Neuronal stem cell (in vitro differentiated cells): ENCODE measurements around the gene LNX1.

Experiments
- DNase-seq: peaks from one replicate; pipeline ENCODE4 v3.0.0-alpha.2; 2013; ENCODE audit warnings: low spot score
- H2AFZ ChIP-seq: one replicate; pipeline ENCODE4 v1.6.1; 2013; ENCODE audit warnings: mild to moderate bottlenecking, low read length, inconsistent platforms
- H2AK5ac ChIP-seq: 2 replicates; pipeline ENCODE4 v1.6.1; 2013; ENCODE audit warnings: low read depth, mild to moderate bottlenecking, inconsistent platforms, low read length, moderate library complexity, mixed read lengths
- H2BK120ac ChIP-seq: 2 replicates; pipeline ENCODE4 v1.6.1; 2013; ENCODE audit warnings: low read depth, mild to moderate bottlenecking, inconsistent platforms, low read length, moderate library complexity, mixed read lengths
- H2BK12ac ChIP-seq: one replicate; pipeline ENCODE4 v1.6.1; 2013; ENCODE audit warnings: low read length, inconsistent platforms
- H2BK15ac ChIP-seq: 2 replicates; pipeline ENCODE4 v1.6.1; 2013; ENCODE audit warnings: mild to moderate bottlenecking, low read length, inconsistent platforms, mixed read lengths
- H2BK5ac ChIP-seq: one replicate; pipeline ENCODE4 v1.6.1; 2013; ENCODE audit warnings: inconsistent platforms, mild to moderate bottlenecking, low read length, moderate library complexity
- H3K14ac ChIP-seq: one replicate; pipeline ENCODE4 v1.6.1; 2013; ENCODE audit warnings: low read length, inconsistent platforms
- H3K18ac ChIP-seq: 2 replicates; pipeline ENCODE4 v1.6.1; 2013; ENCODE audit warnings: low read length, inconsistent platforms
- H3K23ac ChIP-seq: 2 replicates; pipeline ENCODE4 v1.6.1; 2013; ENCODE audit warnings: low read depth, mild to moderate bottlenecking, mixed read lengths, low read length, inconsistent platforms; ENCODE audit not compliant: poor library complexity
- H3K27ac ChIP-seq: replicated peaks from 3 replicates; pipeline ENCODE4 v1.5.1; 2013; ENCODE audit warnings: low read length, inconsistent platforms
- H3K27me3 ChIP-seq, 3 experiments: 2 replicates each; pipeline ENCODE4 v1.6.1; 2013; ENCODE audit warnings: low read length in 3 of 3, mild to moderate bottlenecking in 2 of 3, inconsistent platforms in 1 of 3, low read depth in 1 of 3, mixed read lengths in 1 of 3, moderate library complexity in 1 of 3; ENCODE audit not compliant: control insufficient read depth in 3 of 3, insufficient read depth in 3 of 3
- H3K36me3 ChIP-seq, 2 donors: replicated peaks in 1 of 2; 2 replicates each; pipeline ENCODE4 v1.6.1; 2013; ENCODE audit warnings: low read length in 2 of 2; ENCODE audit not compliant: control insufficient read depth in 2 of 2, insufficient read depth in 2 of 2
- H3K4ac ChIP-seq: 2 replicates; pipeline ENCODE4 v1.6.1; 2013; ENCODE audit warnings: inconsistent platforms, mild to moderate bottlenecking, low read length, moderate library complexity
- H3K4me1 ChIP-seq, 2 donors: 1 replicate in 1 of 2; 2 replicates in 1 of 2; pipeline ENCODE4 v1.6.1; 2013; ENCODE audit warnings: low read length in 2 of 2, low read depth in 1 of 2; ENCODE audit not compliant: control insufficient read depth in 2 of 2, insufficient read depth in 1 of 2
- H3K4me2 ChIP-seq: one replicate; pipeline ENCODE4 v1.6.1; 2013; ENCODE audit warnings: mild to moderate bottlenecking, low read length, inconsistent platforms; ENCODE audit not compliant: insufficient read depth, poor library complexity, severe bottlenecking
- H3K4me3 ChIP-seq, 2 donors: 2 replicates each; pipeline ENCODE4 v1.5.1; 2013; ENCODE audit warnings: low read length in 2 of 2, mild to moderate bottlenecking in 2 of 2, inconsistent platforms in 1 of 2, moderate library complexity in 1 of 2
- H3K79me1 ChIP-seq: one replicate; pipeline ENCODE4 v1.6.1; 2013; ENCODE audit warnings: low read depth, mild to moderate bottlenecking, inconsistent platforms, low read length, moderate library complexity
- H3K9ac ChIP-seq: one replicate; pipeline ENCODE4 v1.6.1; 2013; ENCODE audit warnings: mild to moderate bottlenecking, low read depth, low read length, inconsistent platforms; ENCODE audit not compliant: poor library complexity
- H3K9me3 ChIP-seq, 2 donors: replicated peaks in 1 of 2; 2 replicates each; pipeline versions ENCODE3 to v1.6.1; 2013; ENCODE audit warnings: low read length in 2 of 2, mild to moderate bottlenecking in 2 of 2, inconsistent platforms in 1 of 2, low read depth in 1 of 2, mixed read lengths in 1 of 2, moderate library complexity in 1 of 2; ENCODE audit not compliant: control insufficient read depth in 2 of 2, insufficient read depth in 1 of 2
- H4K8ac ChIP-seq: one replicate; pipeline ENCODE4 v1.6.1; 2013; ENCODE audit warnings: low read depth, mild to moderate bottlenecking, inconsistent platforms, low read length, moderate library complexity
- H4K91ac ChIP-seq: one replicate; pipeline ENCODE4 v1.6.1; 2013; ENCODE audit warnings: low read length, low read depth, mild to moderate bottlenecking, inconsistent platforms; ENCODE audit not compliant: poor library complexity
- WGBS, 2 donors: extraction: QIAGEN DNeasy Blood & Tissue Kit; methylation state at CpG; one replicate each; pipeline ENCODE4 v1.1.7; 2013; ENCODE audit warnings: missing lambda C conversion rate in 2 of 2, mixed read lengths in 1 of 2; ENCODE audit not compliant: insufficient read length in 2 of 2, insufficient replicate concordance in 1 of 2; ENCODE audit errors: extremely low coverage in 2 of 2; 5-methylcytosine and 5-hydroxymethylcytosine counted together

LNX1 gene

DNA sequence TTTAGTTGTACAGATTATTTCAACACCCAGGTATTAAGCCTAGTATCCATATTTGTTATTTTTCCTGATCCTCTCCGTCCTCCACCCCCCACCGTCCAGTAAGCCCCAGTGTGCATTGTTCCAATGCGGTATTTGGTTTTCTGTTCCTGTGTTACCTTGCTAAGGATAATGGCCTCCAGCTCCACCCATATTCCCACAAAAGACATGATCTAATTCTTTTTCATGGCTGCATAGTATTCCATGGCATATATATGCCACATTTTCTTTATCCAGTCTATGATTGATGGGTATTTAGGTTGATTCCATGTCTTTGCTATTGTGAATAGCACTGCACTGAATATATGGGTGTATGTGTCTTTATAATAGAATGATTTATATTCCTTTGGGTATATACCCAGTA lies 22.1 kb upstream of the LNX1 start:
- Histone ChIP-seq H3K23ac (no peak overlapping the region), H3K36me3 (no peaks in the 10 kb centered on the region), H3K14ac (no peak overlapping the region), H3K4ac (no peak overlapping the region), H2AFZ (no peak overlapping the region), H3K9me3 (no peaks in the 10 kb centered on the region), H4K8ac (no peak overlapping the region), H2BK15ac (no peak overlapping the region), H3K27ac (no peak overlapping the region), H3K9ac (no peak overlapping the region), H4K91ac (no peak overlapping the region), H3K4me3 (no peak overlapping the region), H2BK12ac (no peak overlapping the region), H3K79me1 (no peaks in the 10 kb centered on the region), H3K27me3 (no peaks in the 10 kb centered on the region), H3K4me2 (no peak overlapping the region), H2BK120ac (no peak overlapping the region), H2BK5ac (no peak overlapping the region), H2AK5ac (no peak overlapping the region), H3K18ac (no peak overlapping the region), H3K4me1 (no peaks in the 10 kb centered on the region)
- no CpG with 5 or more reads among the region's 3 CpGs for WGBS, 2 donors
- no peak for DNase-seq

DNA sequence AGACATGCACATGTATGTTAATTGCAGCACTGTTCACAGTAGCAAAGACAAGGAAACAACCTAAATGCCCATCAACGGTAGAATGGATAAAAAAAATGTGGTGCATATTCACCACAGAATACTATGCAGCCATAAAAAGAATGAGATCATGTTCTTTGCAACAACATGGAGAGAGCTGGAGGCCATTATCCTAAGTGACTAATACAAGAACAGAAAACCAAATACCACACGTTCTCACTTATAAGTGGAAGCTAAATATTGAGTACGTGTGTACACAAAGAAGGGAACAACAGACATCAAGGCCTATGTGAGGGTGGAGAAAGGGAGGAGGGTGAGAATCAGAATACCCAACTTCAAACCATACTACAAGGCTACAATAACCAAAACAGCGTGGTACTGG lies 17.4 kb upstream of the LNX1 start:
- H2AK5ac ChIP-seq = no peak overlapping the region
- no peak overlapping the region for H3K4me2 ChIP-seq
- H3K4ac ChIP-seq = no peak overlapping the region
- no peak overlapping the region for H2BK12ac ChIP-seq
- no peaks in the 10 kb centered on the region for H3K4me1 ChIP-seq
- H3K27ac ChIP-seq = no peak overlapping the region
- no peak overlapping the region for H2BK15ac ChIP-seq
- no CpG with 5 or more reads among the region's 4 CpGs for WGBS, 2 donors
- no peak overlapping the region for H4K91ac ChIP-seq
- no peak overlapping the region for H3K4me3 ChIP-seq
- H3K9me3 ChIP-seq = no peaks in the 10 kb centered on the region
- no peak overlapping the region for H2BK120ac ChIP-seq
- no peak overlapping the region for H2BK5ac ChIP-seq
- DNase-seq = no peak
- no peak overlapping the region for H2AFZ ChIP-seq
- H3K14ac ChIP-seq = no peak overlapping the region
- no peaks in the 10 kb centered on the region for H3K36me3 ChIP-seq
- H4K8ac ChIP-seq = no peak overlapping the region
- H3K27me3 ChIP-seq = no peaks in the 10 kb centered on the region
- H3K9ac ChIP-seq = no peak overlapping the region
- no peaks in the 10 kb centered on the region for H3K79me1 ChIP-seq
- no peak overlapping the region for H3K23ac ChIP-seq
- H3K18ac ChIP-seq = no peak overlapping the region

DNA sequence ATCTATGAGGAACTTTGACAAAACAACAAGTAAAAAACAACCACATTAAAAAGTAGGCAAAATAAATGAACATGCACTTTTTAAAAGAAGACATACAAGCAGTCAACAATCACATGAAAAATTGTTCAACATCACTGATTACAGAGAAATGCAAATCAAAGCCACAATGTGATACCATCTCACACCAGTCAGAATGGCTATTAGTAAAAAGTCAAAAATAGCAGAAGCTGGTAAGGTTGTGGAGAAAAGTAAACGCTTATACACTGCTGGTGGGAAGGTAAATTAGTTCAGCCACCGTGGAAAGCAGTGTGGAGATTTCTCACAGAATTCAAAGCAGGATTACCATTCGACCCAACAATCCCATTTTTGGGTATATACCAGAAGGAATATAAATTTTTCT lies 17.0 kb upstream of the LNX1 start:
- H3K14ac ChIP-seq = no peak overlapping the region
- no peaks in the 10 kb centered on the region for H3K36me3 ChIP-seq
- no peak overlapping the region for H3K23ac ChIP-seq
- no peak overlapping the region for H3K4me2 ChIP-seq
- no peak overlapping the region for H3K4me3 ChIP-seq
- H3K79me1 ChIP-seq = no peaks in the 10 kb centered on the region
- H3K18ac ChIP-seq = no peak overlapping the region
- H3K9ac ChIP-seq = no peak overlapping the region
- H2AK5ac ChIP-seq = no peak overlapping the region
- no peak overlapping the region for H4K91ac ChIP-seq
- H2BK15ac ChIP-seq = no peak overlapping the region
- H3K4ac ChIP-seq = no peak overlapping the region
- no peaks in the 10 kb centered on the region for H3K4me1 ChIP-seq
- H4K8ac ChIP-seq = no peak overlapping the region
- no peak overlapping the region for H2BK120ac ChIP-seq
- H2AFZ ChIP-seq = no peak overlapping the region
- no peak overlapping the region for H2BK12ac ChIP-seq
- H2BK5ac ChIP-seq = no peak overlapping the region
- no peak overlapping the region for H3K27ac ChIP-seq
- no peaks in the 10 kb centered on the region for H3K27me3 ChIP-seq
- no peak for DNase-seq
- no CpG with 5 or more reads among the region's 3 CpGs for WGBS, 2 donors
- H3K9me3 ChIP-seq = no peaks in the 10 kb centered on the region

DNA sequence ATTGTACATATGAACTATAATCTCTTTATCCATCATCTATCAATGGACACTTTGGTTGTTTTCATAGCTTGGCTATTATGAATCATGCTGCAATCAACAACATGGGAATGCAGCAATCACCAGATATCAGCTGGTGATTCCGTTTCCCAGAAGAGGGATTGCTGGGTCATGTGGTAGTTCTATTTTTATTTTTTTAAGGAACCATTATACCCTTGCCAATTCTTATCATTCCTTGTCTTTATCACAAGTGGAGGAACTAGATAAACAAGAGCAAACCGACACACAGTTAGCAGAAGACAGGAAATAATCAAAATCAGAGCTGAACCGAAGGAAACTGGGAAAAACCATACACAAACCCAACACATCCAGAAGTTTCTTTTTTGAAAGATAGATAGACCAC lies 14.5 kb upstream of the LNX1 start:
- Histone ChIP-seq H3K14ac (no peak overlapping the region), H2BK120ac (no peak overlapping the region), H3K27ac (no peak overlapping the region), H2AFZ (no peak overlapping the region), H3K4me2 (no peak overlapping the region), H4K91ac (no peak overlapping the region), H3K36me3 (no peaks in the 10 kb centered on the region), H3K79me1 (no peaks in the 10 kb centered on the region), H3K4ac (no peak overlapping the region), H3K4me3 (no peak overlapping the region), H3K4me1 (peaks cover 0 to 1% of the 10 kb centered on the region in 2 donors), H4K8ac (no peak overlapping the region), H2BK12ac (no peak overlapping the region), H3K18ac (no peak overlapping the region), H3K27me3 (no peaks in the 10 kb centered on the region), H2BK5ac (no peak overlapping the region), H3K9me3 (no peaks in the 10 kb centered on the region), H3K9ac (no peak overlapping the region), H2BK15ac (no peak overlapping the region), H2AK5ac (no peak overlapping the region), H3K23ac (no peak overlapping the region)
- DNase-seq = no peak
- no CpG with 5 or more reads among the region's 3 CpGs for WGBS, 2 donors
